ENCODE measurements around the gene CCDC82. TPM values are rescaled to one million over a fixed set of nuclear protein-coding genes. Genes with fewer than 3 reads are reported as not detected.
"Not testable (repeated sequence)": the region's sequence is repeated elsewhere in the genome, so short reads cannot be mapped to it uniquely, and the experiment has no call there.

CCDC82 gene
- total RNA-seq (10 to 100 TPM; 23.4 to 25.3 TPM), polyA plus RNA-seq (28.2 TPM)

- H3K9me3 ChIP-seq (ENCODE audit: low read length) = no peaks in the 10 kb centered on the region
- H3K4me1 ChIP-seq (ENCODE audit: insufficient read depth, low read length) = peaks cover 21% of the 10 kb centered on the region
- peak within 1 kb of the TSS; percentile 90 to 98 (median 95) for H3K4me3 Mint-ChIP-seq
- H3K36me3 ChIP-seq (ENCODE audit: insufficient read depth, low read length) = no peaks in the 10 kb centered on the region
- H3K27ac Mint-ChIP-seq = peak within 1 kb of the TSS; percentile 77 to 99 (median 94)
- CTCF ChIA-PET = interaction anchor here (1.0 to 2.1 kb wide), 8 partner anchors 18 to 1322 kb away, joined by 3 to 24 read pairs (median 5); partner anchors contain the start of gene MAML2
- H3K36me3 Mint-ChIP-seq = peaks cover 0 to 27% (median 2%) of the 10 kb centered on the region in 3 donors
- no peaks in the 10 kb centered on the region for H3K27me3 ChIP-seq (ENCODE audit: insufficient read depth, low read length, poor library complexity, severe bottlenecking)
- POLR2A ChIA-PET = interaction anchor here (0.6 to 1.6 kb wide), 10 partner anchors 46 to 1417 kb away, joined by 3 to 19 read pairs (median 4); partner anchors contain the start of genes CEP57, CWC15, FAM76B and KDM4D
- peak within 1 kb of the TSS; percentile 85 for H3K27ac ChIP-seq (ENCODE audit: low read depth, low read length)
- peaks cover 0 to 2% (median 0%) of the 10 kb centered on the region in 5 donors for H3K9me3 Mint-ChIP-seq
- peak within 1 kb of the TSS; percentile 90 for H3K4me3 ChIP-seq (ENCODE audit: low read length)
- no peaks in the 10 kb centered on the region for H3K27me3 Mint-ChIP-seq
- peak; percentile 96 to 99 (median 97) for DNase-seq
- peaks cover 35 to 68% (median 63%) of the 10 kb centered on the region in 3 donors for H3K4me1 Mint-ChIP-seq
These were observed at the start of gene CCDC82, which contains the start of gene JRKL for GRCh38 chr11:96389720-96390487. Gene CCDC82 (minus strand): TSS chr11:96389912. CDS start chr11:96384747, 5,165 bp downstream. Gene JRKL (plus strand): TSS chr11:96390013. CDS start chr11:96390650, 637 bp downstream.

- H3K4me3 Mint-ChIP-seq; H3K4me1 Mint-ChIP-seq; H3K9me3 Mint-ChIP-seq; H3K4me3 ChIP-seq (ENCODE audit: low read length); DNase-seq; H3K27ac Mint-ChIP-seq; H3K9me3 ChIP-seq (ENCODE audit: low read length); H3K27ac ChIP-seq (ENCODE audit: low read depth, low read length); POLR2A ChIA-PET; H3K36me3 ChIP-seq (ENCODE audit: insufficient read depth, low read length); H3K27me3 ChIP-seq (ENCODE audit: insufficient read depth, low read length, poor library complexity, severe bottlenecking); CTCF ChIA-PET; H3K36me3 Mint-ChIP-seq; H3K4me1 ChIP-seq (ENCODE audit: insufficient read depth, low read length): not testable (repeated sequence)
- peaks cover 23 to 66% of the 10 kb centered on the region in 2 donors for H3K27me3 Mint-ChIP-seq
These were observed 42.9 kb upstream of the CCDC82 start for GRCh38 chr11:96432654-96433053.

GRCh38 chr11:96430668-96431067, 41.0 kb upstream of the CCDC82 start:
- no peaks in the 10 kb centered on the region for H3K9me3 ChIP-seq (ENCODE audit: low read length)
- Mint-ChIP-seq H3K4me1 (peaks cover 0 to 5% (median 0%) of the 10 kb centered on the region in 3 donors), H3K27ac (no peak overlapping the region), H3K4me3 (no peak overlapping the region), H3K27me3 (peaks cover 20 to 61% of the 10 kb centered on the region in 2 donors), H3K36me3 (no peaks in the 10 kb centered on the region), H3K9me3 (peaks cover 0 to 5% (median 0%) of the 10 kb centered on the region in 5 donors)
- peaks cover 8% of the 10 kb centered on the region for H3K27me3 ChIP-seq (ENCODE audit: insufficient read depth, low read length, poor library complexity, severe bottlenecking)
- DNase-seq = no peak
- ChIA-PET CTCF (no interaction called here), POLR2A (no interaction called here)
- no peaks in the 10 kb centered on the region for H3K36me3 ChIP-seq (ENCODE audit: insufficient read depth, low read length)
- no peak overlapping the region for H3K4me3 ChIP-seq (ENCODE audit: low read length)
- no peaks in the 10 kb centered on the region for H3K4me1 ChIP-seq (ENCODE audit: insufficient read depth, low read length)
- H3K27ac ChIP-seq (ENCODE audit: low read depth, low read length) = no peak overlapping the region

- Histone ChIP-seq H3K27me3 (ENCODE audit: insufficient read depth, low read length, poor library complexity, severe bottlenecking) (peaks cover 8% of the 10 kb centered on the region), H3K36me3 (ENCODE audit: insufficient read depth, low read length) (no peaks in the 10 kb centered on the region), H3K4me3 (ENCODE audit: low read length) (no peak overlapping the region), H3K9me3 (ENCODE audit: low read length) (no peaks in the 10 kb centered on the region), H3K27ac (ENCODE audit: low read depth, low read length) (no peak overlapping the region), H3K4me1 (ENCODE audit: insufficient read depth, low read length) (no peaks in the 10 kb centered on the region)
- no peak for DNase-seq
- POLR2A ChIA-PET = interaction anchor here (0.6 kb wide), 1 partner anchor 704 kb away, joined by 3 read pairs; no protein-coding TSS in a partner anchor
- CTCF ChIA-PET = interaction anchor here (1.7 kb wide), 1 partner anchor 588 kb away, joined by 5 read pairs; no protein-coding TSS in a partner anchor
- H3K27ac Mint-ChIP-seq = no peak overlapping the region
- no peak overlapping the region for H3K4me3 Mint-ChIP-seq
- H3K4me1 Mint-ChIP-seq = peaks cover 0 to 5% (median 0%) of the 10 kb centered on the region in 3 donors
- peaks cover 4 to 55% of the 10 kb centered on the region in 2 donors for H3K27me3 Mint-ChIP-seq
- no peaks in the 10 kb centered on the region for H3K36me3 Mint-ChIP-seq
- H3K9me3 Mint-ChIP-seq = no peaks in the 10 kb centered on the region
These were observed 35.0 kb upstream of the CCDC82 start for GRCh38 chr11:96424693-96425092.

GRCh38 chr11:96413408-96413807, 23.7 kb upstream of the CCDC82 start:
- ChIA-PET CTCF (interaction anchor here (1.2 kb wide), 1 partner anchor 9 kb away, joined by 3 read pairs; no protein-coding TSS in a partner anchor), POLR2A (no interaction called here)
- DNase-seq = no peak
- Histone ChIP-seq H3K27me3 (ENCODE audit: insufficient read depth, low read length, poor library complexity, severe bottlenecking) (no peaks in the 10 kb centered on the region), H3K36me3 (ENCODE audit: insufficient read depth, low read length) (no peaks in the 10 kb centered on the region), H3K4me3 (ENCODE audit: low read length) (no peak overlapping the region), H3K9me3 (ENCODE audit: low read length) (no peaks in the 10 kb centered on the region), H3K27ac (ENCODE audit: low read depth, low read length) (no peak overlapping the region), H3K4me1 (ENCODE audit: insufficient read depth, low read length) (no peaks in the 10 kb centered on the region)
- Mint-ChIP-seq H3K36me3 (no peaks in the 10 kb centered on the region), H3K4me1 (no peaks in the 10 kb centered on the region), H3K27ac (no peak overlapping the region), H3K4me3 (no peak overlapping the region), H3K9me3 (peaks cover 0 to 2% (median 0%) of the 10 kb centered on the region in 5 donors), H3K27me3 (peaks cover 14 to 57% of the 10 kb centered on the region in 2 donors)

- Histone ChIP-seq H3K4me3 (ENCODE audit: low read length) (no peak overlapping the region), H3K27me3 (ENCODE audit: insufficient read depth, low read length, poor library complexity, severe bottlenecking) (no peaks in the 10 kb centered on the region), H3K27ac (ENCODE audit: low read depth, low read length) (no peak overlapping the region), H3K36me3 (ENCODE audit: insufficient read depth, low read length) (no peaks in the 10 kb centered on the region), H3K9me3 (ENCODE audit: low read length) (no peaks in the 10 kb centered on the region), H3K4me1 (ENCODE audit: insufficient read depth, low read length) (no peaks in the 10 kb centered on the region)
- no peaks in the 10 kb centered on the region for H3K36me3 Mint-ChIP-seq
- no peak overlapping the region for H3K27ac Mint-ChIP-seq
- peaks cover 0 to 2% (median 0%) of the 10 kb centered on the region in 5 donors for H3K9me3 Mint-ChIP-seq
- H3K27me3 Mint-ChIP-seq = peaks cover 14 to 52% of the 10 kb centered on the region in 2 donors
- H3K4me1 Mint-ChIP-seq = no peaks in the 10 kb centered on the region
- ChIA-PET POLR2A (no interaction called here), CTCF (interaction anchor here (1.2 kb wide), 1 partner anchor 8 kb away, joined by 3 read pairs; no protein-coding TSS in a partner anchor)
- H3K4me3 Mint-ChIP-seq = no peak overlapping the region
- DNase-seq = no peak
These were observed 23.2 kb upstream of the CCDC82 start for GRCh38 chr11:96412761-96413381.

GRCh38 chr11:96411412-96411811, 21.7 kb upstream of the CCDC82 start:
- H3K4me3 Mint-ChIP-seq, H3K4me1 Mint-ChIP-seq: not testable (repeated sequence)

GRCh38 chr11:96400697-96401096, 11.0 kb upstream of the CCDC82 start:
- ChIA-PET POLR2A (no interaction called here), CTCF (no interaction called here)
- no peak for DNase-seq
- H3K27me3 Mint-ChIP-seq = peaks cover 3 to 14% of the 10 kb centered on the region in 2 donors
- no peak overlapping the region for H3K27ac Mint-ChIP-seq
- Histone ChIP-seq H3K4me1 (ENCODE audit: insufficient read depth, low read length) (no peaks in the 10 kb centered on the region), H3K27me3 (ENCODE audit: insufficient read depth, low read length, poor library complexity, severe bottlenecking) (no peaks in the 10 kb centered on the region), H3K27ac (ENCODE audit: low read depth, low read length) (no peak overlapping the region), H3K4me3 (ENCODE audit: low read length) (no peak overlapping the region), H3K36me3 (ENCODE audit: insufficient read depth, low read length) (no peaks in the 10 kb centered on the region), H3K9me3 (ENCODE audit: low read length) (no peaks in the 10 kb centered on the region)
- H3K36me3 Mint-ChIP-seq = no peaks in the 10 kb centered on the region
- no peaks in the 10 kb centered on the region for H3K4me1 Mint-ChIP-seq
- no peak overlapping the region for H3K4me3 Mint-ChIP-seq
- H3K9me3 Mint-ChIP-seq = no peaks in the 10 kb centered on the region

More at GRCh38 chr11:96411412-96411811, 21.7 kb upstream of the CCDC82 start:
- CTCF ChIA-PET; H3K36me3 Mint-ChIP-seq; DNase-seq; H3K27ac ChIP-seq (ENCODE audit: low read depth, low read length); H3K4me3 ChIP-seq (ENCODE audit: low read length); H3K4me1 ChIP-seq (ENCODE audit: insufficient read depth, low read length); H3K9me3 Mint-ChIP-seq; H3K27ac Mint-ChIP-seq; POLR2A ChIA-PET; H3K9me3 ChIP-seq (ENCODE audit: low read length); H3K27me3 ChIP-seq (ENCODE audit: insufficient read depth, low read length, poor library complexity, severe bottlenecking); H3K36me3 ChIP-seq (ENCODE audit: insufficient read depth, low read length): not testable (repeated sequence)
- peaks cover 14 to 40% of the 10 kb centered on the region in 2 donors for H3K27me3 Mint-ChIP-seq

All from CD8-positive, alpha-beta memory T cell (primary cell).